TTC549 (cell line): ENCODE data around the gene TMCC1.

Source experiments
- FAIRE-seq: peaks from 2 replicates; lab custom pipeline; 2012; peaks lifted over from hg19 to GRCh38; lab: Jason Lieb, UNC

The TMCC1 gene

GRCh38 chr3:129608087-129608935 is 285.2 kb downstream of the TMCC1 start:
- no peak for FAIRE-seq

GRCh38 chr3:129607391-129608068 is 286.0 kb downstream of the TMCC1 start:
- FAIRE-seq, result no peak

- no peak for FAIRE-seq
Measured at GRCh38 chr3:129606636-129607390, 286.7 kb downstream of the TMCC1 start, which contains the start of gene PLXND1. Gene PLXND1 (minus strand): TSS chr3:129606676. CDS start chr3:129606639, 37 bp downstream.

- no peak for FAIRE-seq
Measured at GRCh38 chr3:129605922-129606635, 287.4 kb downstream of the TMCC1 start.

- FAIRE-seq, result no peak
Measured at GRCh38 chr3:129605203-129605921, 288.1 kb downstream of the TMCC1 start.

- FAIRE-seq, result no peak
Measured at GRCh38 chr3:129604767-129605166, 288.7 kb downstream of the TMCC1 start.

GRCh38 chr3:129603991-129604749 is 289.3 kb downstream of the TMCC1 start:
- FAIRE-seq, result no peak

- FAIRE-seq, result no peak
Measured at GRCh38 chr3:129603561-129603942, 290.0 kb downstream of the TMCC1 start.

- FAIRE-seq, result no peak
Measured at GRCh38 chr3:129602730-129603560, 290.6 kb downstream of the TMCC1 start.

- no peak for FAIRE-seq
Measured at GRCh38 chr3:129602309-129602708, 291.2 kb downstream of the TMCC1 start.

GRCh38 chr3:129601713-129602112 is 291.8 kb downstream of the TMCC1 start:
- no peak for FAIRE-seq

GRCh38 chr3:129600348-129600747 is 293.2 kb downstream of the TMCC1 start:
- no peak for FAIRE-seq

GRCh38 chr3:129599607-129600006 is 293.9 kb downstream of the TMCC1 start:
- FAIRE-seq, result no peak

- no peak for FAIRE-seq
Measured at GRCh38 chr3:129599073-129599472, 294.4 kb downstream of the TMCC1 start.

- FAIRE-seq, result no peak
Measured at GRCh38 chr3:129598484-129598883, 295.0 kb downstream of the TMCC1 start.

- FAIRE-seq, result no peak
Measured at GRCh38 chr3:129598000-129598381, 295.5 kb downstream of the TMCC1 start.
